Inflammatory macrophage treated with lipopolysaccharide for 1 hour (primary cell): ENCODE data around the gene SLC38A2.

ENCODE experiments used
- DNase-seq, 2 donors: peaks; one replicate each; pipeline ENCODE4 v3.0.0-alpha.2; 2020 to 2022

SLC38A2 gene

DNA sequence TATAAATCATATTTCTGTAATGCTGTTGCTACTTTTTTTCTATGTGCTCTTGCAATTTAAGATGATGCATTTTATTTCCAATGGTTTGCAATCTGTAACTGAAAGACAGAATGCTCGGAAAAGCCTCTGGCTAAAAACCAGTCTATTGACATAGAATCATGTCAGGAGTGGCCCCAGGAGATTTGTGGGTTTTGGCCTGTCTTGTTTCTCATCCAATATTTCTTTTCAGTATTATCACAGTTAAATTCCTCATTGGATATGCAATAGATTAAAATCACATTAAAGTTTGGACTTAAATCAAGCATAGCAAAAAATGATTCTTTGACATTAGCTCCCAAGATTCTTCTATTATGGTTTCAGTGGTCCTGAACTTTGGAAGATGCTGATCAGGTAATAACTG lies 19.1 kb upstream of the SLC38A2 start:
- no peak for DNase-seq

DNA sequence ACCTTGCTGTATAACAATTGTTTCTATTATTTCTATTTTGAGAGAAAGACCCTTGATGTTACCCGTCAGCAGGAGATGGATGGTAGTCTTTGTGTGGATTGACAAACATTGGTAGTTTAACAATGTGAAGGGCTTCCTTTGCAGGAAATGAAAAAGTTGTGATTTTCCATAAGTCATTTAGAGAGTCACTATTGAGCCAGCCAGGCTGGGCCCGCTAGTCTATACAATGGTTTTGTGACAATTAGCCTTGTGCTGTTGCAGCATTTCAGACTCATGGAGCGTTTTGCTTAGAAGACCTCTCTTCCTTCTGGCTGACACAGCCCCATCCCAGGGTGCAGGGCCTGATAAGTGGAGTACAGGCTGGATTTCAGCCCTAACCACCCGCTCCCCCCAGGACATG lies 18.3 kb upstream of the SLC38A2 start:
- DNase-seq: no peak

DNA sequence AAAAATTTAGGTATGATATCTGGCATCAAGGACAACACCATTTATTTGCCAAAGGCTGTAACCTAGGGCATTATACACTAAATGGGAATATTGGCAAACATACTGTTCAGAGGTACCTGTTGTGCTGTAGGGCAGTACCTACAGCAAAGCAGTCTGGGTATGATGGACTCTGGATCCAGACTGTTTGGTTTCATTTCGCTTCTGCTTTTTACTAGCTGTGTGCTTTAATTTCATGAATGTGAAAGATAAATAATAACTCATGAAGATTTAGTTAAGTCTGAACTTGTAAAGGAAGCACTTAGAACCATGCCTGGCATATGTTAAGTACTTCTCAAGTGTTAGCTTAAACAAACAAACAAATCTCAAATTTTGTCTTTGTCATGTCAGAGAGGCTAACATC lies 17.7 kb upstream of the SLC38A2 start:
- DNase-seq: no peak

DNA sequence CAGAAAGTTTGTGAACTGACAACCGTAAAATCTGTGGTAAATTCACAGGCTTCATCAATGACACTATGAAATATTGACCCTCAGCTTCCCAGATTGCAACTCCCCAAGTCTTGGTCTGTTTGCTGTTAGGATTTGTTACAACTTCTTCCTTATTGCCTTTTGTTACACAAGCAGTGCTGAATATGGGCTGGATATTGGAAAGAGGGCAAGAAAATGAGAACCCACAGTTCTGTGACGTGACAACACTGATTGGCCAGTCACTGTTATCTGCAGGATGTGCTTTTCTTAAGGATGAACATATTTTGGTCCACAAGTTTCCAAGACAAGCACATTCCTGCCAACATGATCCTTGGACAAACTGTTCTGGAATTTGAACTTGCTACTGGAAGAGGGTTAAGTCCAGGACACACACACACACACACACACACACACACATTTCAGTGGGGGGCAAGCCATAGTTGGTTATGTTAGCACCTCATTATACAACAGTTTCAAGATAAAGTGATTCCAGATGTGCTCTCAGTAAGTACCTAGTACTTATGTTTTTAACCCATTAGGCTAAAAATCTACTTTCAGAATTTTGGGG lies 16.6 kb upstream of the SLC38A2 start:
- no peak for DNase-seq

DNA sequence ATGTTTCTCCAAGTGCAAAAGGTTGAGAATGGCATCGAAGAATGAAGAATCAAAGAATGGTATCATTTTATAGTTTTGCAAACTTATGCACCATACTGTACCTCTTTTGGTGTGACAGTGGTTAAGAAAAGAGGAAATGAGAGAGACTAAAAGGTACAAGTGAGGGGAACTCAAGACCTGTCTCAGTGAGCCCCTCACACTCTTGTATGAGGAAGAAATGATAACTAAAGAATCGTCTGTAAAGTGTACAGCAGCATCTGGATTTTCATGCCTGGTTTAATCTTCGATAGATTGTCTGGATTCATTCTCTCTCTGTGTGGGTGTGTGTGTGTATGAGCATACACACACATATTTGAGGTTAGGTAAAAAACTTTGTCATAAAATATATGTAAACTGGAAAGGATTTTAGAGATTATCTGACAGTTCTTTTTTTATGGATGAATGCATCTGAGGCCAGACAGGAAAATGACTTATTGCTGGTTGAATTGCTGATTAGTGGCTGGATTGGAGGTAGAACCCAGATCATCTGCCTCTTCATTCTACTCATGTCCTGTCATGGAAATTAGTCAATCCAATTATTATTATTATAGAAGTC lies 16.0 kb upstream of the SLC38A2 start:
- DNase-seq: no peak

DNA sequence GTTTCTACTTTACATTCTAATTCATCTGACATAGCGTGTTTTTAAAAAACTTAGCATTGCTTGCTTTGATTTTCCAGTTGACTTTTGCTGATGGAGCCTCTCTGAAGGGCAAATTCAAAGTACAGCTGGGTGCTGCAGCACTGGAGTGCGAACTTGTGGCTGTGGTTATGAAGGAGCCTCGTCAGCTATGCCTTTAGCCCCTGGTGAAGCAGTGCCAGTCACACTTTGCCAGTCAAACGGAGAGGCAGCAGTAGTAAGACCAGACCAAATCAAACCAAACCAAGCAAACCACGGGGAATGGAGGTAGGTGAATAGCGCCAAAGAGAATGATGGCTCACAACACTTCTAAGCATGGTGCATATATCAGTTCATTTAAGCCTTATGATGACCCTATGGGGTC lies 15.1 kb upstream of the SLC38A2 start:
- no peak for DNase-seq

DNA sequence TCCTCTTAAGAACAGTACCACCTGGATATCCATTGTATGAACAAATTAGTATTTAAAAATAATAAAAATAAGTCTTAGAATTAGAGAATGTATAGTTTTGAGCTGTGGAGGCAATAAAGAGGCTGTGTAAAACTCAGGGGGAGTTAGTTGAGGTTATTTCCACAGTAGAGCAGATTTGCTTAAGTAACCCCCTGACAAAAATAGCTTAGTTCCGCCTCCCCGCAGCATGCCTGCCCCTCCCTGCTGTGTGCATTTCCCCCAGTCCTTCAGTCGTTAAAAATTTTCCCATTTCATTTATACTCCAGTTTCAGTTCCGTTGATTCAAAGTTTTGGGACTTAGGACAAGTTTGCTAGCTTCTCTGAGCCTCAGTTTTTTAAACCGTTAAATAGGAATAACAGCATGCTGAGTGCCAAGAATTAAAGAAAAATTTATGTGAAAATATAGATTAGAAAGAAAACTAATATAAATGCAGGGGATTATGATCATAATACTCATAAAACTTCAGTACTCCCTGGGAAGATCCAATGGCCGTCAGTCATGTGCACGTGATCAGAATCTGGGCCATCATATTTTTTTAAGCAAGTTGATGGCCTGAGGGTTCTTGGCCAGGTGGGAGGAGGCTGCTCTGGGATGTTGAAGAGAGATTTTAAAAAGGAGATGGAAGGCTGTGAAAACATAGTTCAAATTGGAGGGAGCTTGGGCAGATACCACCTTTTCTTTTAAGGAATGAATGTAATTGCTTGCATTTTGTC lies 14.5 kb upstream of the SLC38A2 start:
- peak; percentile 86 to 89 for DNase-seq

DNA sequence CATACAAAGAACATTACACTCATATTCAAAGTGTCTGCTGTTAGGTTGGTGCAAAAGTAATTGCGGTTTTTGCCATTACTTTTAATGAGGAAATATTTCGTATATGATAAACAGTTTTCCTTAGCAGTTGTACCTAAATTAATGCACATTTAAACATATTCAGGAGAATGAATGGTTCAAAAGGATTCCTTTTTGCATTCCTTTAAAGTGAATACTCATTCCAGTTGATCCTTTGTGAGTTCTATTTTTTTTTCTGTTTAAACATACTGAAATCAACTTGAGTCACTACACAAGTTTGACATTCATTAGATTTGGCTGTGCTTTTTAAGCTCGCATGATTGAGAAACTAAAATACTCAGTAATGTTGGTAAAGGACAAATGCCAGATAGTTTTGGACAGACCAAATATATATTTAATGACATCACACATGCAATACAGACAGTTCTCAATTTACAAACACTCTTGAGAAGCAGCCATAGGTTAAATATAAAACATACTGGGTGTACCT lies 13.8 kb upstream of the SLC38A2 start:
- peak in 1 of 2 donors; percentile 35 for DNase-seq

DNA sequence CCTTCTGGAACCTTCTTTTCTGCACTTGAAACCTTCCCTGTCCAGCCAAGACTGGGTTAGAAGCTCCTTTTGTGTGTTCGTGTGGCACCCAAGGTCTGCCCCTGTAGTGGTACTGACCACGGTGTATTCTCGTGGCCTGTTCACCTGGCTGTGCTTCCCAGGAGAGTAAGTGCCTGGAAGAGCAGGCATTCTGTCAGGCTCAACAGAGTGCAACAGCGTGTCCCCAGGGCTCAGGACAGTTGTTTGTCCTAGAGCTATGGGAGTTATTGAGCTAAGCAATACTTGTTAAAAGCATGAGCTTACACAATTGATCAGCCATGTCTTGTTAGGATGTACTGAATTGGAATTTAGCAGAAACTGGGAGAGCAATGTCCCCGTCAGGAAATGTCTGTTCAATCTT lies 12.9 kb upstream of the SLC38A2 start:
- no peak for DNase-seq

DNA sequence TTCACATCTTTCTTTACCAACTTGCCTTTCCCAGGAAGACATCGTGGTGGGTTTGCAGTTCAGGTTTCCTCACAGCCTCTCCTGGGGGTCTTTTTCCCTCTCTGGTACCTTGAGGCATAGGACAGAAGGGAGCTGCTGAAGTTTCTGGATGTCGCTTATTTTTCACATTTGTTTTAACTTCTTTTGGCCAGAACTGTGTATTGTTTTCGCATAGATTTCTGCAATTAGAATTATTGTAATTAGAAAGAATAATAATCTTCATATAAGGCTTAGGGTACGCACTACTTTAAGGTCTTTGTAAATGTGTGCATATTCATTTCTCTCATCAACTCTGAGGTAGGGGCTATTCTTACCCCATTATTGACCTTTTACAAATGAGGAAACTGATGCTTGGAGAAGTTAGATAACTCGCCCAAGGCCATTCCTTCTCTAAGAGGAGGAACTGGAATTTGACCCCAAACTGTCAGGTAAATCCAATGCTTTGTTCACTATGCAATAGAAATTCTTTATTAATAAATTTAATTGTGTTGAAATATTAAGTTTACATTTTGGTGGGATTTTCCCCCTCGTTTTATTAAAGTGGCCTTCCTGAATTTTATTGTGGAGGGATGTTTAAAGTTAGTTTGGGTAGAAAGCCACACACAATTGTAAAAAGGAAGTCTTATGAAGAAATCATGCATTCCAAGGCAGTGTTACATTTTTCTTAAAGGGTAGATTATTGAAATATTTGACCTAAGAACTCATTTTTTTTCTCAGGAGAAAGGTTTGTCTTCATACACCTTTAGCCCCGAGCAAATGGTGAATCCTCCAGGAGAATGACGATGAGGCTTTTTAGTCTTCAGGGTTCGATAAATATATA lies 12.1 kb upstream of the SLC38A2 start:
- DNase-seq: peak in 1 of 2 donors; percentile 33

DNA sequence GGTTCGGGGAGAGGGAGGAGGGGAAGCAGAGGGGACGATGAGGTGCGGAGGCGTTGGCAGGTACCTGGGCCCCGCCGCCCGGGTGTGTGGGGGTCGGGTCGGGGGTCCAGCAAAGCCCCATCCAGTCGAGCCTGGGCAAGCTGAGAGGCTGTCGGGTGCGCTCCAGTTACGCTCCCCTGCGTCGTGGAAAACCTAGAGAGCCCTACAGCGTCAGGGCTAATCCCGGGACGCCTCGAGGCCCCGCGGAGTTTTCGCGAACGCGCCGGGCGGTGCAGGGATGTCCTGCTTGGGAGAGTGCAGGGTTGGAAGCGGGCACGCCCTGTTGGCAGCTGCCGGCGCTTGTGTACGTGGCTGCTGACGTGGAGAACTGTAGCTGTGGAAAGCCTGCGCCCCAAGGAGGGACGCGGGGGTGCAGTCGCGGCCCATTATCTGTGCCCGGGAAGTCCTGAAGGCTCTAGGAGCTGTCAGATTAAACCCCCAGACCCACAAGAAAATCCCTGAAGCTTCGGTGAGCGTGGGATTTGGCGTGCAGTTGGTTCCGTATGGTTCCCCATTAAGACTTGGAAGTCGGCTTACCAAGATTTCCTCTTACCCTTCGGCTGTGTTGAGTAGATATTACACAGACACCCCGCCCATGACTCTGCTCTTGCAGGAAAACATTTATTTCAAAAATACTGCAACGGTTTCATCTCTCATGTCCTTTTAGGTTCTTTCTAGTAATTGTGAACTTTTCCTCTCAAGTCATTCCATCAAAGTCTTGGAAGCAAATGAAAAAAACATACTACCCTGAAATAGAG lies 11.3 kb upstream of the SLC38A2 start:
- peak; percentile 78 to 86 for DNase-seq

DNA sequence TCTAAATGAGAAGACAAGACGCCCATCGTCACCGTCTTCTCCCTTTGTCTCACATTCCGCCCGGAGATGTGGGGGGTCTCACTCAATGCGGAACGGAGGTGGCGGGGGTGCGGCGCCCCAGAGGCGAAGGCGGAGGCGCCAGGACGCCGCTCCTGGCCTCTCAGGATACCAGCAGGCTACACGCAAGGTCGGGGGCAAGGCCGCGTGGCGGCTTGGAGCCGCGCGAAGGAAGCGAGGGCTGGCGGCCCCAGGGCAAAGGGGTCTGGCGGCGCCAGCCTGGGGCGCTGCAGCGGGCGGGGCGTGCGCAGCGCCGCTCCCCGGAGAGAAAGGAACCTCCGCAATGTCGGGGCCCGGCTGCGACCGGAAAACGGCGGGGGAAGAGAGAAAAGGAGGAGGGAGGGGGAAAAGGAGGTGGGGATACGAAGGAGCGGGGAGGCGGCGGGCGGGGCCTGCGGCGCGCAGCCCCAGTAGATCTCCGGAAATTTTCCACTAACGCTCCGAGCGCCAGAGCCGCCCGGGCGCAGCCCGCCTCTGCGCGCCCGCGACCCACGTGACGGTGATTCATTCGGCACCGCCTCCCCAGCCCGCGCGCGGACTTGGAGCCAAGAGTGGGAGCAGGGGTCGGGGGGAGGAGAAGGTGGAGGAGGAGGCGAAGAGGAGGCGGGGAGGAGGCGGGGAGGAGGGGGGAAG lies 10.5 kb upstream of the SLC38A2 start:
- DNase-seq: peak; percentile 92 to 96

DNA sequence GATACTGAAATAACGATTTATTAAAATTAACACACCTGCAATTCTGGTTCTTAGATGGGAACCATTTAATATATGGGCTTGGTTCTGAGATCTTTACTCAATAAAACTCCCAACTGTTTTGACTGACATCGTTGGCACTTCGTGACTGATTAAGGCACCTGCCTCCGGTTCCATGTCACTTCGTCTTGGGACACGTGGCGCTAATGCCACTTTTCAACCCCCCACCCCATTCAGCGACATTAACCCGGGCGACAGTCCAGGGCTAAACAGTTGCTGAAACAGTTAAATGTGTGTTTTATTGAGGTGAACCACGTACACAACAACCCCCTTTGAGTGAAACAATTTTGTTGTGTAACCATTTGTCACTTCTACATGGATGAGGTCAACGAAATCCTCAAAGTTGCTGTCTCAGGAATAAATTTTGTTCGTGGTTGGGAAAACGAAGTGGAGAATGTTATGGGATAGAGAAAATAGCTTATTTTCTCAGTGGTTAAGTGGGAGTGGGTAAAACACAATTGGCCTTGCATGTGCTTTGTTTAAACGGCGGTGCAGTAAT lies 9.9 kb upstream of the SLC38A2 start:
- peak in 1 of 2 donors; percentile 43 for DNase-seq

DNA sequence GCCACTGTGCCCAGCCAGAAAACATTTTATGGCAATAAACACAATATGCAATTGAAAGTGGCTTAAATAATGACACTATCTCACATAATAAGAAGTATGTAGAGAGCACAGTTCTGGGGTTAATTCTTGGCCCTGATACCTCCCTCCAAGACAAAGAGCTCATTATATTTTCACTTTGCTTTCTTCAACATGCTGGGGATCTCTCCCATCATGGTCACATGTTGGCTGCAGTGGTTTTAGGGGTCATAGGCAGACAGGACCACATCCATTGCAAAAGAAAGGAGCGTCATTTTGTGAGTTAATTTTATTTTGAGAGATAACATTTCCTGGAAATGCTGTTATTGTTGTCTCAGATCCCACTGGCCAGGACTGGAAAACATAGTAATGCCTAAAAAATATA lies 8.3 kb upstream of the SLC38A2 start:
- no peak for DNase-seq

DNA sequence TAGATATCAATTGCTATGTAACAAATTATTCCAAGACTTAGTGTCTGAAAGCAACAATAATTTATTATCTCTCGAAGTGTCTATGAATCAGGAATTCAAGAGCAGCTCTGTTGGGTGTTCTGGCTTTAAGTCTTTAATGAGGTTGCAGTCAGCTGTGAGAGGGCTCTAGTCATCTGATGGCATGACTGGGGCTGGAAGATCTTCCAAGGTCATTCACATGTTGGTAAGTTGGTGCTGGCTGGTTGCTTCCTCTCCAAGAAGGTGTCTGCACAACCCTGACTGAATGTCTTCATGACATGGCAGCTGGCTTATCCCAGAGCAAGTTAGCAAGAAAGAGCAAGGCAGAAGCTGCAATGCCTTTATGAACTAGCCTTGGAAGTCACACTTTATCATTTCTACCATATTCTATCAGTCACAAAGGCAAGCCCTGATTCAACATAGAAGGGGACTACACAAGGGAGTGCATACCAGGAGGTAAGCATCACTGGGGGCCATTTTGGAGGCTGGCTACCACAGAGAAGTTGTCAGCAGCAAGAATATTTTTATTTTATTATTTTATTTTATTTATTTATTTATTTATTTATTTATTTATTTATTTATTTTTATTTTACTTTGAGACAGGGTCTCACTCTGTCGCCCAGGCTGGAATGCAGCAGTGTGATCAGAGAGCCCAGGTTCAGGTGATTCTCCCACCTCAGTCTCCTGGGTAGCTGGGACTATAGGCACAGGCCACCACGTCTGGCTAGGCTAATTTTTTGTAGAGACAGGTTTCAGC lies 7.6 kb upstream of the SLC38A2 start:
- DNase-seq: no peak

DNA sequence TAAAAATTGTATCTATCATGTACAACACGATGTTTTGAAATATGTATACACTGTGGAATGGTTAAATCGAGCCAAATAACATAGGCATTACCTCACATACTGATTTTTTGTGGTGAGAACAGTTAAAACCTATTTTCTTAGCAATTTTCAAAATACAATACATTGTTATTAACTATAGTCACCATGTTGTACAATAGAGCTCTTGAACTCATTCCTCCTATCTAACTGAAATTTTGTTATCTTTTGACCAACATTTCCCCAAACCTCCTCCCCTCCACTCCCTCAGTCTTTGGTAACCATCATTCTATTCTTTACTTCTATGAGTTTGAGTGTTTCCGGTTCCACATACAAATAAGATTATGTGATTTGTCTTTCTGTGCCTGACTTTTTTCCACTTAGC lies 6.8 kb upstream of the SLC38A2 start:
- DNase-seq: no peak

DNA sequence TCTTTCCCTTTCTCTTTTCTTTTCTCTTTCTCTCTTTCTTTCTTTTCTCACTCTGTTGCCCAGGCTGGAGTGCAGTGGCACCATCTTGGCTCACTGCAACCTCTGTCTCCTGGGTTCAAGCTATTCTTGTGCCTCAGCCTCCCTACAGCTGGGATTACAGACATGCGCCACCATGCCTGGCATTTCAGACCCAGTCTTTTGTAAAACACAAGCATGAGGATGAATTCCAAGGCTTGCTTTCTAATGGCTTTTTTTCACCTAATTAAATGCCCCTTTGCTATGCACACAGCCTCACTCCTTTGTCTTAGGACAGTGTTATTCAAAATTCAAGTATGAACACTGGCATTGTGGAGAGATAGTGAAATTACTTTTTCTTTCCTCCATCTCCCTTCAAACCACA lies 6.0 kb upstream of the SLC38A2 start:
- no peak for DNase-seq

DNA sequence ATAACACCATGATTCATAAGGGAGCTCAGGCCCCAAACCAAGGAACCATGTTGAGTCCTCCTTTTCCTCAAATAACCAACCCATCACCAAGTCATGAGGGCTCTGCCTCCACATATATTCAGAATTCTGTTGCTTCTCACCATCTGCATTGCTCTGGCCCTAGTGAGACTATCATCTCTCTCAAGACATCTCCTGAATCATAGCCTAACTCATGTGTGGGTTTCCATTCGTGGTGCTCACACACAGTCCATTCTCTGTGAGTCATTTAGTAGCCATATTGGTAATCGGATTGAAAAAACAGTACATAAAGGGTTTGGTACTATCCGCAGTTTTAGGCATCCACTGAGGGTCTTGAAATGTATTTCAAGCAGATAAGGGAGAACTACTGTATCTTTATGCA lies 5.1 kb upstream of the SLC38A2 start:
- DNase-seq: no peak

DNA sequence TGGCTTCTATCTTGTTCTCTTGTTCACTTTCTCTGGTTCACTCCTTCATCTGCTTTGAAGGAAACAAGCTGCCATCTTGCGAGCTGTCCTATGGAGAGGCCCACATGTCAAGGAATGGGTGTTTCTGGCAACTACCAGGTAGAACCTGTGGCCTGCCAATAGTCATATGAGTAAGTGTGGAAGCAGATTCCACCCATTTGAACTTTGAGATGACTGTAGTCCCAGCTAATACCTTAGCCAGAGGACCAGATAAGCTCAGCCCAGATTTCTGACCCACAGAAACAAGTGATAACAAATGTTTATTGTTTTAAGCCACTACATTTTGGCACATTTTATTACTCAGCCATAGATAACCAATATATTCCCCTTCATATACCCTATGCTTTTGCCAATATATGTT lies 4.0 kb upstream of the SLC38A2 start:
- DNase-seq: no peak

DNA sequence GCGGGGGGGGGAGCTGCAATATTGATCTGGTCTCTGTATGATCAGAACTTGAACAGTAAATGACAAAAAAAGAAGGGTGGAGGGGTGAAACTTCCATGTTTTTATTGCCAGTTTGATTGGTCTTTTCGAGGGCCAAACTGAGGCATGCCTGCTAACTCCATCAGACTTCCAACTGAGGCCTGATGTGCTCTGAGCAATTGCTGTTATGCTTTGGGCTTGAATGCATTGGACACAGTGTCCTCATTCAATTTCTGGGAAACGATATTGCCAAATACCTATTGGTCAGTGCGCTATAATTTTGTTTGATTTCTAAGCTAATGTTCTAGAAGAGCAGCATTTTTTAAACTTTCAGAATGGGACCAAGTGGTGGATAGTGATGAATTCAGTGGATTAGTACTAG lies 2.1 kb upstream of the SLC38A2 start:
- no peak for DNase-seq

DNA sequence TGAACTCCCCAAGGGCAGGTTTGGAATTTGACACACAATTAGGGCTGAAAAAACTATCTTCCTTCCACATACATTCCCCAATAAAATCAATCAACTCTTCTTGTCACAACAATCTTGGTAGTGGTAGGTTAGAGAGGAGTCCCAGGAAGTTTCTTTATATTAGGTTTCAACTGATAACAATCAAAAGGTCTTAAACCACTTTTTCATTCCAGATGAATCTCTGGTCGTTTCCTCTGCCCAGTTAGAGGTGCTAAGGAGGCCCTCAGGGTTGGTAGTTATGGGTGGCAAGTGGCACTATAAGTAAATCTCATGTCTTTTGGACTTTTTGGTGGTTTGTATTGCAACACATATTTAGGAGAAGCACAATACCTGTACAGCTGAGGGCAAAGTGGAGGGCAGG lies 1.7 kb upstream of the SLC38A2 start:
- DNase-seq: no peak
